HuH-7 (cell line): ENCODE measurements around the gene SEMA3D.

Experiments
- DNase-seq: peaks from one replicate; pipeline ENCODE4 v3.0.0; 2011; ENCODE audit warnings: low spot score

The SEMA3D gene

DNA sequence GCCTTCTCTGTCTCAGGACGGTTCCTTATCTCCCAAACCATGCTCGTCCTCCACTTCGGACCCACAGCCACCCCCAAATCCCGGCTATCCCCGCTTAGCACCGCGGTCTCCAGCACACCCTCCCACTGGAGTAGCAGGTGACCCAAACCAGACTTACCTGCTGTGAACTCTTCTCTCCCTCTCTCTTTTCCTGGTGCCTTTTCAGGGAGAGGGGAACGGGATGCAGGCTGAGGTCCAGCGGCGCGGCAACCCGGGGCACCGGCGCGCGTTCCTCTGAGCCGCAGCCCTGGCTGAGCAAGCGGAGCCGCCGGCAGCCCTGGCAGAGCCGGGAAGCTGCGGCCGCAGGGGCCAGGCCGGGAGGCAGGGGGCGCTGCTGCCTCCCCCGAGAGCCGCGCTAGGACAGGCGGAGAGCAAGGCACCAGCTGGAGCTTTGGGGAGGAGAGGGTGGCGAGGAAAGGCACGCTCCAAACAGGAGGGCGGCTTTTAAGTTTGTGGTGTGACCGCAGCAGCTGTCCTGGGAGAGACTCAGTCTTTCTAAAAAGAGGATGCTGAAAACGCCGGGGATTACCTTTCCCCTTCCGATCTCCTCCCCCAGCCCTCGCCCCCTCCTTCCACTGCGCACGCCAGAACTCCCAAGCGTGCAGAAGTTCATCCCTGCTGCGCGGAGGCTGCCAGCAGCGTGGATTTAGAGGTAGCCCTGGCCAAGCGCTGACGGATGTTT is at the start of gene SEMA3D:
Gene SEMA3D, minus strand, starts transcription at position 536 of the 721 bp plus-strand sequence. CDS start 65,165 bp downstream, outside the sequence.
- peak; percentile 76 for DNase-seq

DNA sequence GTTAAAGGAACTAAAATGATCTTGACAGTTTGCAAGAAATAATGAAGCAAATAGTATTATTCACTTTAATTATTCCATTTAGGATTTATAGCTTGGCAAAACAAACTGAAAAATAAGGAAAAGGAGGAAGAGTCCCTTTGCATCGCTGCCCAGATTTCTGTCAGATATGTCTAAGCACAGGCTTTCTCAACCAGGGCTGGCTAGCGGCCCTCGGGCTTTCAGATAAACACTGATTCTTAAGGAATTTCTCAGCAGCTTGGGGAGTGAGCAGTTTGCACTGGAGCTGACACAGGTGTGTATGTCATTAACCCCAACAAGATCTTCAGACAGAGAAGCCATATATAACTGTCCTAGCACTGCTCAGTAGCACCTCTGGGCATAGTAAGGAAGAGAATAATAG is 47.9 kb upstream of the SEMA3D start:
- DNase-seq = no peak

DNA sequence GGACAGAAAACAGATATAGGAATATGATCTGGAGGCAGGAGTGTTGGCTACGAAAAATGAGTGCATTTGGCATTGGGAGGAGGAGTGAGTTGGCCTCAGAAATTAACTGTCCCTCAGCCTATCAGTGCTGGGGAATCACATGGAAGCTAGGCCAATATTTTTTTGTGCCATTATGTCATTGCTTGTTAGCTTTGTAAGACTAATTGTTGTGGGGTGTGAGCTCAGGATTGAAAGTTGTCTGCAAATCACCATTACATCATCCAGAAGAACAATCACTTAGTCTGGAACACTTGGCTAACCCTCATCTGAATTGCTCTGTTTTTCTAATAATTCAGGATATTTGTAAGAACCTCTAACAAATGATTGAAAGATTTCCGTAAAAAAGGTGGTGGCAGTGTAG is 45.2 kb upstream of the SEMA3D start:
- no peak for DNase-seq

DNA sequence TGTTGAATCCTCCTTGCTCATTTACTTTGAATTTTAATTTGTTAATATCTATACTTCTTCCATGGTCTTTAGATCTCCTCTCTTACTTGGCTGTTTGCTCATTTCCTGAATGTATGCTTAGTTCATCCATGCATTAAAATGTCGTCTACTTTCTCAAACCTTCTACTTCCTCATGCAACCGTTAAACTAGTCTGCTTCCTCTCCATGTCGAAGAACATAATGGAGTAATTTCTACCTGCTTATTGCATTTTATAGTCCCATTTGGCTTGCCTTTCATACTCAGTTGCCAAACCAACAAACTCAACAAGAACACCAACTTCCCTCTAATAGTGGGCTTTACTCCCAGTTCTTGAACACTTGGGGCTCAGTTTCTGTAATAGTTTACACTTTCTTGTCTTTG is 43.8 kb upstream of the SEMA3D start:
- no peak for DNase-seq

DNA sequence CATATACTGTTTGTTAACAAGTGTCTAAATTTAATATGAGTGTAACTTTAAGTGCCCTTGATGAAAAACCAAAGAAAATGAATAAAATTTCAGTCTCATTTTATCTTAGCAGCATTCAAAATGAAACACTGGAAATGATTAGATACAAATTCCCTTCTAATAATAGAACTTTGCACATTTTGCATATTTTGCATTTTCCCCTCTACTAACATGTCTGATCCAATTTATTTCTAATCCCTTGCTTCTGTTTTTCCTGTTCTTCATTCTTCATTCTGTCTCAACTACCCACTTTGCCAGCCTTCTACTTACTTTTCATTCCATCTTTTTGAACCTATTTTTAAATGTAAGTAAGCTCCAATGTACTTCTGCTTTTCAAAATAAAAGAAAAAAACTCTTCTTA is 42.7 kb upstream of the SEMA3D start:
- DNase-seq = no peak

DNA sequence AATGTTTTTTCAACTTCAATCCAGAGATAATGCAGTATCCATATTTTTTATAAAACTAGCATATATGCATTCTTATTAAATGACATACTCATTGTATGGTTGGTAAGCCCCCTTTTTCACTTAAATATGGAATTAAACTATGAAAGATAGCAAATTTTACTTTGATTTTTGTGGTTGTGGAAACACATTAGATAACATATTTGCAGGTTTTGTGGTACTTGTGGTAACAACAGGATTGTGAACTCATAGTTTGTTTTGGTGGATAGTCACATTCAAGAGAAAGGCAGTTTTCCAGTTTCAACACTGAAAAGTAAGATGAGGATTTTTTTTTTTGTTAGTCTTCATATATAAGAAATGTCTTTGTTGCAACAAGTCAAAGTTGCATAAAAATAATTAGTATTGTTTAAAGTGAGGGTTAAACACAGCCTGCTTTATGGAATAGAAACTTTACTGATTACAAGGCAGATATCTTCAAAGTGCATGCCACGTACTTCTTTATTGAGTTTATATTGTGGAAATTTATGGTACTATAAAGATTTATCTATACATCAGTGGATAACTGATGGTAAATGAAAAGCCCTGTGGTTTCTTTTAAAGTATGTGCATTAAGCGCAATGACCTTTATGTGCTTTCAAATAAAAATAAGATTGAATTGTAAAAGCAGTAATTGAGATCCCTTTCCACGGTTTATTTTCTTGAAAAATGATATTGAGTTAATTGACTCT is 39.7 kb upstream of the SEMA3D start:
- no peak for DNase-seq

DNA sequence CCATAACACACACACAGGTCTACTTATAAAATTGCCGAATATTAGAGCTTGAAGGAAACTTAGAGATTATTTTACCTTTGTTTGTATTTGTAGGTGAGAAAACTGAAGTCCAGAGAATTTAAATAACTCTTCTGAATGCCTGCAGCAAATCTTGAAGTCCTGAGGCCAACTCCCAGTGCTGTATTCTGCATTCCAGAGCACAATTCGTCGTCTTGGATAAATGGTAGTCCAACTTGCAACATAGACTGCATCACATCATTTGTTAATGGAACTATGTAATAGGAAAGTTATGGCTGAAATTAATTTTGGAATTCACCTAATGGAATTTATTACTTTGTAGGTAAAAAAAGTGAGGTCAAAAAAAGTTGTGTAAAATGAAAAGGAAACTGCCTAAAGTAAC is 37.3 kb upstream of the SEMA3D start:
- DNase-seq = no peak

DNA sequence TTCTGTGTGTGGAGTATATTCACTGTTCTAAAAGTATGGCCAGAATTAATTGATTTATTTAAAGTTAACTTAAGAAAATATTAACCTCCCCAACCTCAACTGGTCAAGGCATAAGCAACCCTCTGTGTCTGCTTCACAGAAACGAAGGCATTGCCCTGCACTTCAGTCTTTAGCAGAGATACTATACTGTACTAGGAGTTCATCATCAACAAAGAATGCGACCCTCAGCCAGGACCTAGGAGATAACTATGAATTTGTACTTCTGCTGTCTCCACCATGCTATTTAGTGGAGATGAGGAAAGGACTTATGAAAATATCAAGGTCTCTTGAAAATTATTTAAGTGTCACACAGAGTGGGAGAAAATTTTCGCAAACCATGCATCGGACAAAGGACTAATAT is 35.7 kb upstream of the SEMA3D start:
- no peak for DNase-seq

DNA sequence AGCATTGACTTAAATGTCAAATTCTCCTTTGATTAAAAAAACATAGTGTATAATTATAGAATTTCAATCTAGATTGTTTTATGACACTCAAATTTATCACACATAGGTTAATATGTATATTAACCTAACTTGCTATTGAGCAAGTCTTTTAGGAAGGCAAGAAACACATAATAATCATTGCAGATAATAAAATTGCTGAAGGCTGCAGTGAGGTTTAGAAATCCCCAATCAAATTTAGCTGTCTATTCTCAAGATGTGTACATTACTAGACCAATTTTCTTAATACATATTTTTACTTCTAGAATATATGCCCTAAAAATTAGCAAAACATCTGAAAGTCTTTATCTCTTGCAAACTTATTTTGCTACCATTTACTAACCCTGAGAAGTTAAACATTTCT is 34.9 kb upstream of the SEMA3D start:
- DNase-seq = no peak

DNA sequence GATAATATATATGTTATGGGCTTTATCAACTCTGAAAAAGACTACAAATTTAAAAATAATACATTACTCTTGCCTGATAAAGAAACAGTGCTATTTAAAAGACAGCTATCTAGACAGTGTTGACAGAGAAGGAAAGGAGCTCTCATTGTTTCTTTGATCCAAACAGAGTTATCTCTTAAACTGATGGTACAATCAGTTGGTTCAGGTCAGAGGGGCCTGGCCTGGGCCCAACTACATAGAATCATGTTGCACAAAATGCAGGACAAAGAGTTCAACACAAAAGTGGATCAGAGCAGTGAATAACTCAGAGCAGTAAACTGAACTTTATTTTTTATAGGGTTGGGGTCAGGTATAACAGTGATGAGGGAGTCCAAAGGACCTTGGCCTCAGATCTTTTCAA is 33.8 kb upstream of the SEMA3D start:
- DNase-seq = no peak

DNA sequence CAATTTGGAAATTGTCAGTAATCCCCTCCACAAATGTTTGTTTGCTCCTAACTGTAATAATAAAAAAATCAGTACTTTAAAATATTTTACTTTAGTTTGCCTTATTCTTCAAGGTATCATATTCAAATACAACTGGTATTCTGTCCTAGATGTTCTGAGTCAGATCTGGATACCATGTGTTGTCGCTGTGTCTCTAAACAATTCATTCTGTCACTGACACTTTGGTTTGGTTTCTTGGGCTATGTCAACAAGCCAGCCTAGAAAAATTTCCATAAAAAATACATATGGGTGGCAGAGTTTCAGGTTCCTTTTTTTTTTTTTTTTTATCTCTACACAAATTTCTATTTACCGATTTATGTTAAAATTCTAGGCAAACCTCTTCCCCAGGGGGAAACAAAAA is 33.2 kb upstream of the SEMA3D start:
- no peak for DNase-seq

DNA sequence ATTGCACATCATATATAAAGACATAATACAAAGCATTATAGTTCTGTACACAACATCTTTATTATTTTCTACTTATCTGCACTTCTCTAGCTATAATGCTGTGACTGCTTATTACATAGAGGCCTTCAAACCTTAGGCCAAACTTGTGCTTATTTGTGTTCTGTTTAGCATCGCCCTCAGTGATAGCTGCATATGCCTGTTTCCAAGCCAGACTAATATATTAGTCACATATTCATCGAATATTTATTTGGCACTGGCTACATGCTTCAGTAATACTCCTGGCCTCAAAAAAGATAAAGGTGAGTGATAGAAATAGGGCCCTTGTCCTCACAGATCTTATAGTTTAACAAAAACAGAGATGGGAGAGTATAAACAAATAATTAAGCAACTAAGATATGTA is 30.2 kb upstream of the SEMA3D start:
- no peak for DNase-seq

DNA sequence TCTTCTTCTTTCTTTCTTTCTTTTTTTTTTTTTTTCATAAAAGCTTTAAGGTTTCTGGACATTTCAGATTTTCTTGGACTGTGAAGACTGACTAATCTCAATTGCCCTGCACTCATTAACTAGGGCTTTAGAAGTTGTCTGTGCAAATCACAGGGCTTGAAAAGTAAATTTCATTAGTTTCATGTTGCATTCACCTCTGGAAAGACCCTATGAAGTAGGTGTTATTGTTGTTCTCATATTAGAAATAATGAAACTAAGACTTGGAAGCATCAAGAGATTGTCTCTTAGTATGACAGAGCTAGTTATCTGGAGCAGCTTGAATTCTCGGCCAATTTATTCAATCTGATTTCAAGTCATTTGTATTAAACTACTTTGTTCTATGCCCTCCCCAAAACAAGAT is 28.2 kb upstream of the SEMA3D start:
- DNase-seq = no peak

DNA sequence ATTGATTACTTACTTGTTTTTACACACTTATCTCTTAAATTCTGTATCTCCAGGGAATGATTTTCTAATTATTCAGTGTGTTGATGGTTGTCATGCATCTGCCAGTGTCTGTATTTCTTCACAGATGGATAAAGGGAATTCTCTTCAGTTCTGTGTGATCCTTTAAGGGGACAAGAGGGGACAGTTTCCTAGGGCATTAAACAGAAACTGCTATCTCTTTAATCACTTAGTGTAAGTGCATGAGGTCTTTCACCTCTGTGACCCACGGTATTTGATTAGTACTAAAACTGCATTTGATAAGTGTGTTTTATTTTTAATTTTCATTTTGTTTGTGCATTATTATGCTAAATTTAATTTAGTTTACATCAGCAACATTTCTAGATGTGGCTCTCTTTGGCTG is 26.6 kb upstream of the SEMA3D start:
- no peak for DNase-seq

DNA sequence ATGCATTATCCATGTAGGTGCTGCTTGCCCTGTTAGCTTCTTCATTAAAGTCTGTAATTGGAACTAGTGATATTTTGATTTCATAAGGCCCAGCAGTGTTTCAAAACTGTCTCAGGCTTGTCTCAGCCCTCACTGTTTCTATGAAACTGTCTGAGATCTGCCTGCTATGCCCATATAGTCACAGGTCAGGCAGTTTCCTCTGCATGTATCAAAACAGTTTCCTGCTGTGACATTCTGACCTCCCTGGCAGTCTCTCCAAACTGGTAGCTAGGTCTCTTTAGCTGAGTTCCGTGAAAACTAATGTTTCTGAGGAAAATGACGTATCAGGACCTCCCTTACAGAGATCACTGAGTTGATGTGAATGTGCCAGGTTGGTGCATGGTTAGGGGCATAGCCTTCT is 18.9 kb upstream of the SEMA3D start:
- DNase-seq = no peak

DNA sequence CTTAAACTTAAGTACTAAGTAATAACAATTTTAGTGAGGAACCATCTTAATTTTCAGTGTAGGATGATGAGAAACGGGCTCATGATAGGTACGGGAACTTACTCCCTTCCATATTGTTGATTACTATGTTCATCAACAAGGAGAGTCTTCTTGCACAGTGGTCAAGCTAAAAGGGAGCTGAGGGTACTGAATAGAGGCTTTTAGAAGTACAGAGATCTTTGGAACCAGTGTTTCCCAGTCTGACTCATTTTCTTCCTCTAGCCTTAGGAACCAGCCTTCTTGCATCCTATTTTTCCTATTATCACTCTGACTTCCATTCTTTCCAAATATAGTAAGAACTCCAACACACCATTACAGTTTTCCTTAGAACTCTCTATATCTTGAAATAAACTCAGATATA is 17.6 kb upstream of the SEMA3D start:
- no peak for DNase-seq

DNA sequence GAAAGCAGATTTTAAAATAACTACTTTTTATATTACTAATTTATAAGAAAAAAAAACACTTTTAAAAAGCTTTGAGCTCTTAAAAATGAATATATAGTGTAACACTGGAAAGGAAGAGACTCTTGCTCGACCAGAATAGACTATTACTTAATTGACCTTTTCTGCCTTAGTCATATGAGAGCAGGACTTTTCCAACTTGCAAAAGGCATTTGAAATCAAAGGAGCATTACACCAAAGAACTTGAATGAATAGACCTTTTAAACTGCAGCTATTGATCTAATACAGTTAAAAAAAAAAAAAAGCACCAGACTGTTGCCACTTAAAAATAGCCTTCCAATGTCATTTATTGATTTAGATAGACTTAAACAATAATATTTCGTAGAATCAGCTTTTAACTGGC is 17.2 kb upstream of the SEMA3D start:
- no peak for DNase-seq

DNA sequence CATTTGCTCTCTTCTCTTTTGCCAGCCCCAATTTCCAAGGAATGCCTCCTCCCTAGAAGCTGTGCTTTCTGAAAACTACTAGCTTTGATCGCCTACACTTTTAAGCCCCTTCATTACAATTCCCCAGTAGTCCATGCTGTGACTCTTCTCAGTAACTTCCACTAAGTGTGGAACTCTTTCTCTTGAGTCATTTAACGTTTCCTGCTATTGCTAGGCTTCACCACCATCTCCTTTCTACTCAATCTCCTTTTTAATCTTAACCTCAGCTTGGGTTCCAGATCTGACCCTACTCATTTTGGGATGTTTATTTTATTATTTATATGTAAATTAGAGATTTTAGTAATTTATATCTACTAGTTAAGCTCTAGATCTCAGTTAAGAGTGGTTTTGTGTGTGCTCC is 14.4 kb upstream of the SEMA3D start:
- DNase-seq = no peak

DNA sequence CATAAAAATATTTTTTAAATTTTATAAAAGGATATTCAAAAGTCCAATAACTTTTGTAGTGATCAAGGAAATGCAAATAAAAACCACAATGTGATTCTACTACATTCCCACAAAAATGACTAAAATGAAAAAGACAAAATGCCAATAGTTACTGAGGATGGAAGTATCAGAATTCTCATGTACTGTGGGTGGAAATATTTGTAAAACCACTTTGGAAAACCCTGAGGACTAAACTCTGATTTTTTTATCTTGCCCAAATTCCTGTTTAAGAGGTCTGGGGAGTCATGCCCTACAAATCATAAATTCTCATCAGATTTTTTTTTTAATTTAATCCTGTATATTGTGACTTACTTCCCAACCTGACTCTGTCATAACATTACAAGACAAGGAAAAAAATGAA is 9.8 kb upstream of the SEMA3D start:
- no peak for DNase-seq

DNA sequence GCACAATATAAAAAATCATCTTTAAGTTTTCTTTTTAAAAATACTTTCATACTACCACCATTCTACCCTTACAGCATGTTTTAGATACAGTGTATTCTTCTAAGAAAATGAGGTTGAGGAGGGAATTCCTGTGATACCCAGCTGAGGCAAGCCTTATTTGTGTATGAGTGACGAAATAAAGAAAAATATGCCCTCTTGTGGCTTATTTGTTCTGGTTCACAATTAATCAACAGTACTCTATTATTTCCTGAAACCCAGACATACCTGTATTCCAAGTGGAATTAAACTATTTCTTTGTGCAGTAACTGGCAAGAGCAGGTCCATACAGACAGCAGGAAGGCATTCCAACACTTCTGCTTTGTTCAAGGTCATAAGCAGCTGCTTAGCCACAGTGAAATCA is 4.5 kb upstream of the SEMA3D start:
- DNase-seq = peak; percentile 10

DNA sequence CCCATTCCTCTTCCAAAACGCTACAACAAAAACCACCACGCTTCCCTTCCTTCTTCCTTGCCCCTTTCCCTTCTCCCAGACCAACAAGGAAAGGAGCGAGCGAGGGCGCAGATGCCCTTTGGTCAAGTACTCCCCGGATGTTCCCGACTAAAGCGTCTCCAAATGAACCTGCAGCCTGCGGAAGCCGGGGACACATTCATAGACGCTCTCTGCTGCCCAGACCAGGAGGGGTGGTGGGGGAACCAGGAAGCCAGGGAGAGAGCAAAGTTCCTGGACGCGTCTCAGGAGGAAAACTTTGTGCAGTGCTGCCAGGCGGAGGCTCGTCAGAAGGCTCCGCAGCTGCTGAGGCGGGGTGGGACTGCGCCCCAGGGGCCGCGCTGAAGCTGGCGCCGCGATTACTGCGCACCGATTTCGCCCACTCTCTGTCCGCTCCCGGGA is 754 bp downstream of the SEMA3D start:
- DNase-seq = peak; percentile 31

DNA sequence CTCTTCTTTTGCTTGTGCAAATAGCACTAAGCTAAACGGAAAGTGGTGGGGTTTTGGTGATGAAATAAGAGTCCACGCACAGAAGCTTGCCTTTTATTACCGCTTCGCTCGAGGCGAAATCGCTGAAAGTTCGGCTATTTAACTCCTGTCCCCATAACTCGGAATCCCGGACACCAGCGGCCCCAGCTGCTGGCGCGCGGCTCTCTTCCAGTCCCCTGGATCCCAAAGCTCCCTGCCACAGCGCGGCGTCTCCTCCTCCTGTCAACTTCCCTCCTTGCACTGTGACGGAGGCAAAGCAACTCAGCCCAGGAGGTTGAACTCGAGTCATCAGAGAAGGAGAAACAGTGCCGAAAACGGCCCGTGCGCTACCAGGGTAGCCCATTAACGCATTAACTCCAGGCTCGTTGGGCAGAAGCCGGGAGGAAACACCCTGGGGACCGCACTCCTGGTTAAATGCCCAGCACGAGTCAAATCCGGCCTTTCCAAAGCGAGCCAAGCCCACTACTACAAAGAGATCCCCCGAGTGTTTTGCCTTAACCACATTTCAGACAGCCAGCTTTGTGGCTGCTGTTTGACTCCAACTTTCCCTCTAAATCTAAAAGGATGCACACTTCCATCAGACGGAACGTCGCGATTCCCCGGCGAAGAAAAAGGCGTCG is 1.3 kb downstream of the SEMA3D start:
- peak; percentile 58 for DNase-seq
